Neuron (in vitro differentiated cells): ENCODE data around the gene SETD3.

Source experiments
- H2AFZ ChIP-seq: one replicate; pipeline ENCODE4 v1.6.1; 2013; ENCODE audit warnings: low read depth, mild to moderate bottlenecking, inconsistent platforms, low read length, moderate library complexity
- H3K27me3 ChIP-seq: one replicate; pipeline ENCODE4 v1.6.1; 2013; ENCODE audit warnings: low read length; ENCODE audit not compliant: insufficient read depth
- H3K36me3 ChIP-seq: one replicate; pipeline ENCODE4 v1.6.1; 2013; ENCODE audit warnings: low read length; ENCODE audit not compliant: insufficient read depth
- H3K4me1 ChIP-seq: one replicate; pipeline ENCODE4 v1.6.1; 2013; ENCODE audit warnings: low read length; ENCODE audit not compliant: insufficient read depth
- H3K4me3 ChIP-seq: 2 replicates; pipeline ENCODE4 v1.5.1; 2013; ENCODE audit warnings: mild to moderate bottlenecking, low read length, moderate library complexity
- H3K9me3 ChIP-seq: one replicate; pipeline ENCODE4 v1.6.1; 2013; ENCODE audit warnings: low read length

Gene SETD3

DNA sequence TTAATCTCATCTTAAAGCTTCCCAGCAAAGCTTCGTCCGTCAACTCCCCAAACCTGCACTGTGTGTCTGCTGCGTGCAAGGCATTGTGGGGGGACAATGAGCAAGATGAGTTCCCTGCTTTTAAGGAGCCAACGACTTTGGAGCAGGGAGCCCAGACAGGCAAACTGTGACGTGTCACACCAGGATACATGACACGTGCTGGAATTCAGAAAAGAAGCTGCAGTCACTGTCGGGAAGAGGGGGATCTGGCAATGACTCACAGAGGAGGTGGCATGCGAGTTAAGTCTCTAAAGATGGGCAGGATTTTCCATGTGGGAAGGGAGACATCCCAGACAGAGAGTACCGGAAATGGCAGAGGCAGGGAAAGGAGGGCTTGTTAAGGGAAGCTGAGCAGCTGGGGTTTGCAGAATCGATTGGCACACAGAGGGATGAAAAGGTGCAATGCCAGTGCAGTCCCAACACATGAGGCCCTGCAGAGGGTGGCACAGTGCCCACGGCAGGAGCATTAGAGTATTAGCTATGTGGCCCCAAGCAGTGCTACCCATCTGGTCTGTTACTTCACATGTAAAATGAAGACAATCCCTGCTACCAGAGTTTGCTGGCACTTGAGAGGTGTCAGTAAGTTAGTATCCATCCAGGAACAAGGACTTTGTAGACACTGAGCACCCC is 52.9 kb downstream of the SETD3 start:
- Histone ChIP-seq H3K4me3 (no peak overlapping the region), H3K27me3 (no peaks in the 10 kb centered on the region), H2AFZ (no peak overlapping the region), H3K4me1 (no peaks in the 10 kb centered on the region), H3K9me3 (peaks cover 9% of the 10 kb centered on the region), H3K36me3 (peaks cover 10% of the 10 kb centered on the region)

GRCh38 chr14:99426813-99427346 is 53.8 kb downstream of the SETD3 start:
- no peaks in the 10 kb centered on the region for H3K27me3 ChIP-seq
- H3K36me3 ChIP-seq, result peaks cover 10% of the 10 kb centered on the region
- no peak overlapping the region for H2AFZ ChIP-seq
- no peaks in the 10 kb centered on the region for H3K4me1 ChIP-seq
- H3K9me3 ChIP-seq, result peaks cover 9% of the 10 kb centered on the region
- H3K4me3 ChIP-seq, result no peak overlapping the region

DNA sequence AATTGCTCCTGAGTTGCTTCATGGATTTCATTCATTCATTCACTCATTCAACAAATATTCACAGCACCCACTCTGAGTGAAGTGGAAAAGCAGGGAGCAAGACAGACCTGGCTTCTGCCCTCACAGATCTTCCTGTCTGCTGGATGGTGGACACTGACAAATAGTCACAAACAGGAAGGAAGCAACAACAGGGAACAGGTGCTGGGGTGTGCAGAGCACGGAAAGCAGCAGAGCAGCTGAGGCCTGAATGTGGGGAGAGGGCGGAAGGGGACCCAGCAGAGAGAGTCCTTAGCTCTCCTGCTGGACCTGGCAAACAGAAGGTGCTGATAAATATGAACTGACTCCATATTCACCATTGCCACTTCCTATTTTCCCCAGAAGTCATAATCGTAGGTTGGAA is 54.4 kb downstream of the SETD3 start:
- Histone ChIP-seq H2AFZ (no peak overlapping the region), H3K36me3 (peaks cover 10% of the 10 kb centered on the region)

DNA sequence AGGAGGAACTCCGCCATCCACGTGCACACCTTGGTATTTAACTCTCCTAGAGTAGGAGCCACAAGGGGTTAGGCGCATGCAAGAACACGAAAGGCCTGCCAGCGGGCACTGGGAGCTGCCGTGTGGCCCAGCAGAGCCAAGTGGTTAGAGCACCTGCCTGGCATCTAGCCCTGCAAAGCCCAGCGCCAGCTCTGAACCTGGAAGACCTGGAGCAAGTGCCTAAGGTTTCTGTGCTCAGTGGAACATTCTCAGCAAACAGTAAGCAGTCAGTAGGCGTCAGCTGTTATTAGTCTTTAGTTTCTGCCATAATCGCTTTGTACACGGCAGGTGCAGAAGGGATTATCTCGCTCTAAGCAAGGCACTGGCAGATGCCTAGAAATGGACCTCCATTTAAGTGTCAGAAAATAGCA is 55.4 kb downstream of the SETD3 start:
- Histone ChIP-seq H2AFZ (no peak overlapping the region), H3K36me3 (peaks cover 10% of the 10 kb centered on the region), H3K4me1 (no peaks in the 10 kb centered on the region), H3K4me3 (no peak overlapping the region), H3K27me3 (no peaks in the 10 kb centered on the region), H3K9me3 (peaks cover 9% of the 10 kb centered on the region)

More for the DNA sequence above, 54.4 kb downstream of the SETD3 start:
- H3K9me3 ChIP-seq, result peaks cover 9% of the 10 kb centered on the region
- H3K27me3 ChIP-seq, result no peaks in the 10 kb centered on the region
- no peak overlapping the region for H3K4me3 ChIP-seq
- no peaks in the 10 kb centered on the region for H3K4me1 ChIP-seq

- Histone ChIP-seq H3K4me3 (no peak overlapping the region), H3K4me1 (no peaks in the 10 kb centered on the region), H2AFZ (no peak overlapping the region), H3K36me3 (peaks cover 9% of the 10 kb centered on the region), H3K27me3 (no peaks in the 10 kb centered on the region), H3K9me3 (peaks cover 9% of the 10 kb centered on the region)
Observed at GRCh38 chr14:99424306-99424877, 56.3 kb downstream of the SETD3 start.

GRCh38 chr14:99423434-99423833 is 57.2 kb downstream of the SETD3 start:
- Histone ChIP-seq H3K36me3 (peaks cover under 1% of the 10 kb centered on the region), H3K9me3 (peaks cover under 1% of the 10 kb centered on the region), H3K27me3 (no peaks in the 10 kb centered on the region), H3K4me3 (no peak overlapping the region), H2AFZ (no peak overlapping the region), H3K4me1 (no peaks in the 10 kb centered on the region)

- Histone ChIP-seq H3K27me3 (no peaks in the 10 kb centered on the region), H3K36me3 (no peaks in the 10 kb centered on the region), H3K4me3 (no peak overlapping the region), H3K9me3 (no peaks in the 10 kb centered on the region), H2AFZ (no peak overlapping the region), H3K4me1 (no peaks in the 10 kb centered on the region)
Observed at GRCh38 chr14:99422228-99423010, 58.2 kb downstream of the SETD3 start.

DNA sequence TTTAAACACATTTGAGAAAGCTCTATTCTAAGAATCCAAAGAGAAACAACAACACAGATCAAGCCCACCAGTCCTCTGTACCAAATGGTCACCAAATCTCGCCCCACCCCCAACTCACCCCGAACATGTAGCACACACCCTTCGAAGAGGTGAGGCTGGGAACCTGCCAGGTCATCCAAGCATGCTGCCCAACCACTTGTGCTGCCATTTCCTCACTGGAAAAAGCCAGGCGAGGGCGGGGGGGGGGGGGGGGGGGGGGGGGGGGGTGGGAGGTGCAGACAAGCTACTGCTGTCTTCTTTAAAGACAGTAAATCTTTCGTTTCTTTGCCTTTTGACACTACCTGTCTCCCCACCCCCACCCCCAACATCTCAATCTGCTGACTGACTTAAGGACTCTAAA is 59.9 kb downstream of the SETD3 start:
- Histone ChIP-seq H3K9me3 (no peaks in the 10 kb centered on the region), H3K4me3 (no peak overlapping the region), H3K36me3 (no peaks in the 10 kb centered on the region), H2AFZ (no peak overlapping the region), H3K4me1 (no peaks in the 10 kb centered on the region), H3K27me3 (no peaks in the 10 kb centered on the region)

DNA sequence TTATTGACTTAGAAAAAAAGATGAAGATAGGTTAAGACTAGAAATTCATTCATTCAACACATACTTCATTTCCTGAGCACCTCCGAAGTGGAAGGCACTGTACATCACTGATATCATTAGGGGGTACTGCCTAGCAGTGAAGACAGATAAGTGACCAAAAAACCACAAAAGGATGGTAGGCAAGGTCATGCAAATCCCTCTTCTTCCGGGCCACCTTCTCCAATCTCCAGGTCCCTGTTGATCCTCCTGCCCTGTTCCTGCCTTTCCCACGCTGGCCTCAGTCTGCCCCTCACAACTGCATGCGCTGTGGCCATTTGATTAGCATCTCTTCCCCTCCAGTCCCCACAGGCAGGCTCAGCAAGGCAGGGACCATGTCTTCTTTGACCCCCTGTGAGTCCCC is 60.8 kb downstream of the SETD3 start:
- Histone ChIP-seq H3K4me3 (no peak overlapping the region), H3K9me3 (no peaks in the 10 kb centered on the region), H3K4me1 (no peaks in the 10 kb centered on the region), H3K36me3 (no peaks in the 10 kb centered on the region), H2AFZ (no peak overlapping the region), H3K27me3 (no peaks in the 10 kb centered on the region)

DNA sequence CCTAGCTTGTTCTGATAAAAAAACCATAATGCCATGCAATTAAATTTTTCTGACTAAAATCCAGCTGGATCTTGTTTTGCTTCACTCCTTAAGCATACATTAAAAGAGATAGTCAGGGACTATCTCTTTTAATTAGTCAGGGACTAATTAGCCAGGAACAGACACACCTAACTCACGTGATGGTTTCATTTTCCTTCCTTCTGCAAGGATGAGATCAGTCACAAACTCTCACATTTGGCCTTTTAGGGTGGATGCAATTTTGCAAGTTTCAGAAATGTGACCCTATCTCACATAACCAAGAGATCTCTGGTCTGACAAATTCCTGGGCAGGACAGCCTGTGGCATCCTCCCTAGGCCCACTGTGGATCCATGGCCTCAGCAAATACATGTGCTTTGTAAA is 62.4 kb downstream of the SETD3 start:
- Histone ChIP-seq H3K36me3 (no peaks in the 10 kb centered on the region), H3K27me3 (no peaks in the 10 kb centered on the region), H3K9me3 (no peaks in the 10 kb centered on the region), H3K4me1 (peaks cover 8% of the 10 kb centered on the region), H3K4me3 (no peak overlapping the region), H2AFZ (no peak overlapping the region)

DNA sequence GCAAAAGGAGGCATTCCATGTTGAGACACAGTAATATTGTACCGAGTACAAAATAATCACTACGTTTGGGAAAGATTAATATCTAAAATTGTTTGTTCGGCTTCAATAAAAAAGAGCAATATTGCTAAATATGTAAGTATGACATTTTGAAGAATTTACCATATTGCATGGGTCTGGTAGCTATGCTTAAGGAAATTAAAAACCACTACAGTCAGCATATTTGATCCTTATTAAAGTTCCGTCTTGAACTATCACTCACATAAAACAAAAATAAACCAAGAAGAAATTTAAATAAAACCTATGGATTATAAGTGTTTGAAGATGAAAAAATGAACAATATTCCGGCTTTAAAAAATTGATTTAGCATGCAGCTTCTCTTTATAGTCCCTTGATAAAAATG is 63.8 kb downstream of the SETD3 start:
- Histone ChIP-seq H3K36me3 (no peaks in the 10 kb centered on the region), H2AFZ (no peak overlapping the region), H3K27me3 (no peaks in the 10 kb centered on the region), H3K9me3 (no peaks in the 10 kb centered on the region), H3K4me1 (peaks cover 21% of the 10 kb centered on the region), H3K4me3 (no peak overlapping the region)

DNA sequence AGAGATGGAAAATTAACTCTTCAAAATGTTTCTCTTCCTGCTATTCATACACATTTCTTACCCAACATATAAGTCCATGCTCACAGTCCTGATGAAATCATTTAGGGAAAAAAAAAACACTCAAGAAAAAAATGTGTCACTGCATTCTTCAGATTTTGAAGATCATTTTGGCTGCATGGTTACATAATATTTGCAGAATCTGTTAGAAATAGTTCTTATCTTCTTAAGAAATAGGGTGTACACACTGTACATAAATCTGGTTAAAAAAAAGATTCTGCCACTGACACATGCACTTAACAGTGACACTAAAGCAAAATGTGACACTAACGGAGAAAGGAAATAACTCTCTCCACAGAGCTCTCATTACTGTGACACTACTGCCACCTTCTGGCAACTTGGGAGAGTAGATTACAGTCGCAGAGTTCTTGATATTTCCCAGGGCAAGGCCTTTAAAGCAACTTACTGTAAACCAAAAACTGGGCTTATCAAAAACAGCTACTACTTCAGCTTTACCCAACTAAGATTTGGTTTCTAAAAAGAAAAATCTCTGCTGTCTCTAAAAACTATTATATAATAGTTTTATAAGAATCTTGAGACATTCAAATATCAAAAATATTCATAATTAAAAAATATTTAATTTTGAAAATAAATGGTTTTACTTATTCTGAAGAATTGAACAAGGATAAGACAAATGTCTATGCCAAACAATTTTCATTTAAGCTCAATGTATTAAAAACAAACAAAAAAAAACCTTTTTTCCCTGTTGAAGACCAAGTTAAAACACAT is 65.0 kb downstream of the SETD3 start:
- H3K9me3 ChIP-seq, result no peaks in the 10 kb centered on the region
- no peak overlapping the region for H2AFZ ChIP-seq
- H3K4me1 ChIP-seq, result peaks cover 24% of the 10 kb centered on the region
- H3K36me3 ChIP-seq, result no peaks in the 10 kb centered on the region
- no peaks in the 10 kb centered on the region for H3K27me3 ChIP-seq
- H3K4me3 ChIP-seq, result no peak overlapping the region

DNA sequence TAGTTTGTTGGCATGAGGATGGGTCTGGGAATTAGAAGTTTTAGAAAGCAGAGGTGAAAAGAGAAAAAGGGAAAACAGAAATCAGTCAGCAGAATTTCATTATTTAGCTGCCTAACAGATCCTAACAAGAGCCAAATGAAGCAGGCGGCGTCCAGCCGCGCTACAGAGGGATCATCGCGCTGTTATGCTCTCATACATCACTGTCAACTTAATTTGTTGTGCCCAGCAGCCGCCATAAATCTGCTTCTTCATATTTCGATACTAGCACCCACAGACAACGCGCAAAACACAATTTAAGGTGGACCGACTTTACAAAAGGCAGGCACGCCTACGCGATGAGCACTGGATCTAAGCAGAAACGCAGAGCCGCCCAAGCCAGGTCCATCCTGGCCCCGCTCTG is 66.7 kb downstream of the SETD3 start:
- Histone ChIP-seq H3K9me3 (no peaks in the 10 kb centered on the region), H3K4me1 (peaks cover 24% of the 10 kb centered on the region), H3K4me3 (no peak overlapping the region), H2AFZ (no peak overlapping the region), H3K36me3 (peaks cover 4% of the 10 kb centered on the region), H3K27me3 (no peaks in the 10 kb centered on the region)
